NCI-H1694 treated with DMSO at 0.1 percent for 48 hours (cell line): ENCODE measurements around the gene GRID1.

Experiments used
- DNase-seq: peaks from one replicate; lab custom pipeline; 2025; lab: John Stamatoyannopoulos, UW

GRID1 gene

GRCh38 chr10:86366033-86366901, at the start of gene GRID1:
TSS of gene GRID1 (minus strand) at chr10:86366795.
- peak; percentile 19 for DNase-seq

- DNase-seq = no peak
These were observed 49.0 kb upstream of the GRID1 start for GRCh38 chr10:86415583-86415982.

GRCh38 chr10:86415116-86415515, 48.5 kb upstream of the GRID1 start:
- DNase-seq = no peak

- DNase-seq = no peak
These were observed 46.6 kb upstream of the GRID1 start for GRCh38 chr10:86413046-86413728.

GRCh38 chr10:86411852-86412560, 45.4 kb upstream of the GRID1 start:
- no peak for DNase-seq

GRCh38 chr10:86411281-86411841, 44.8 kb upstream of the GRID1 start:
- no peak for DNase-seq

GRCh38 chr10:86410542-86411124, 44.0 kb upstream of the GRID1 start:
- no peak for DNase-seq

- no peak for DNase-seq
These were observed 42.6 kb upstream of the GRID1 start for GRCh38 chr10:86409183-86409582.

- DNase-seq = no peak
These were observed 36.7 kb upstream of the GRID1 start for GRCh38 chr10:86403183-86403797.

- no peak for DNase-seq
These were observed 35.8 kb upstream of the GRID1 start for GRCh38 chr10:86402283-86402941.

- DNase-seq = no peak
These were observed 35.1 kb upstream of the GRID1 start for GRCh38 chr10:86401588-86402282.

GRCh38 chr10:86400705-86401587, 34.4 kb upstream of the GRID1 start:
- DNase-seq = no peak

- DNase-seq = peak; percentile 86
These were observed 33.5 kb upstream of the GRID1 start for GRCh38 chr10:86399879-86400704.

- DNase-seq = no peak
These were observed 32.9 kb upstream of the GRID1 start for GRCh38 chr10:86399514-86399878.

GRCh38 chr10:86397120-86397519, 30.5 kb upstream of the GRID1 start:
- DNase-seq = no peak

GRCh38 chr10:86393862-86394455, 27.4 kb upstream of the GRID1 start:
- peak; percentile 49 for DNase-seq

GRCh38 chr10:86393362-86393761, 26.8 kb upstream of the GRID1 start:
- DNase-seq = no peak

GRCh38 chr10:86392723-86393094, 26.1 kb upstream of the GRID1 start:
- DNase-seq = no peak
